ENCODE results near the gene ARHGAP18.

Gene ARHGAP18

GRCh38 chr6:129701721-129702455 is 8.1 kb downstream of the ARHGAP18 start:
- no peak for DNase-seq (ENCODE audit: low read depth)

DNA sequence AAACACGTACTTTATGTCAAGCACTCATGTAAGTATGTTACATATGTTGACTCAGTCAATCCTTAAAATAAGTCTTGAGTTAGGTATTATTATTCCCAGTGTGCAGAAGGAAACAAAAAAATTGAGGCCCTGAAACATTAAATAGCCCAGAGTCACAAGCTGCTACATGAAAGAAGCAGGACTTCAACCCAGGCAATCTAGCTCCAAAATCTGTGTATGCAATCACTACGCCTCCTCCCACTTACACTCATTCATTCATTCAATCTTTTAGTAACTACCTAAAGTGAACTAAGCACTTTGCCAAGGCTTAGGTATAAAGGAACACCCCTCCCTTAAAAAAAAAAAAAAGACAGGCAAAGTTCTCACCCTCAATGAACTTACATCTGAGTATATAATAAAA is 9.3 kb downstream of the ARHGAP18 start:
- H3K4me3 ChIP-seq (ENCODE audit: low read depth, low read length): no peak overlapping the region
- TF ChIP-seq, protein P1, sequence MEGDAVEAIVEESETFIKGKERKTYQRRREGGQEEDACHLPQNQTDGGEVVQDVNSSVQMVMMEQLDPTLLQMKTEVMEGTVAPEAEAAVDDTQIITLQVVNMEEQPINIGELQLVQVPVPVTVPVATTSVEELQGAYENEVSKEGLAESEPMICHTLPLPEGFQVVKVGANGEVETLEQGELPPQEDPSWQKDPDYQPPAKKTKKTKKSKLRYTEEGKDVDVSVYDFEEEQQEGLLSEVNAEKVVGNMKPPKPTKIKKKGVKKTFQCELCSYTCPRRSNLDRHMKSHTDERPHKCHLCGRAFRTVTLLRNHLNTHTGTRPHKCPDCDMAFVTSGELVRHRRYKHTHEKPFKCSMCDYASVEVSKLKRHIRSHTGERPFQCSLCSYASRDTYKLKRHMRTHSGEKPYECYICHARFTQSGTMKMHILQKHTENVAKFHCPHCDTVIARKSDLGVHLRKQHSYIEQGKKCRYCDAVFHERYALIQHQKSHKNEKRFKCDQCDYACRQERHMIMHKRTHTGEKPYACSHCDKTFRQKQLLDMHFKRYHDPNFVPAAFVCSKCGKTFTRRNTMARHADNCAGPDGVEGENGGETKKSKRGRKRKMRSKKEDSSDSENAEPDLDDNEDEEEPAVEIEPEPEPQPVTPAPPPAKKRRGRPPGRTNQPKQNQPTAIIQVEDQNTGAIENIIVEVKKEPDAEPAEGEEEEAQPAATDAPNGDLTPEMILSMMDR (IDR thresholded peaks at IDR 0.05; ENCODE audit: low read depth, low read length, missing control alignments): no peak
- DNase-seq (ENCODE audit: low read depth): no peak

More at GRCh38 chr6:129701721-129702455, 8.1 kb downstream of the ARHGAP18 start:
- TF ChIP-seq, protein P1 (IDR thresholded peaks at IDR 0.05; ENCODE audit: low read depth, low read length, missing control alignments): no peak
- H3K4me3 ChIP-seq (ENCODE audit: low read depth, low read length): no peak overlapping the region

DNA sequence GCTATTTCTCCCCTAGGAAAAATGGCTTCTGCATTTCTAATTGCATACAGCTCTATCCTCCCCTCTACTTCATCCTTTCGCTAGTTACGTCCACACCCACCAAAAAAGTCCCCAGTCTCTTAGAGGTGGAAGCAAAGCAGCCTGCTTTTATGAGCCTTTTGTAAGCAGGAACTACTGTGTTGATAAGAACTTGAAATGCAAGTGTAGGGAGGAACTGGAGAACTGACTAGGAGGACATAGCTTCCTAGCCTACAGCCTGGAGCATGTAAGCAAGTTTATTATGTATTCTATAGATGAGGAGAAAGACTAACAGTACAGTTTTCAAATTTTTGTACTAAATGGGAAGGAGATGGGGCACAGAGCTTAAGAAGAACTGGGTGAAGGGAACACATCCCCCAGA is 10.3 kb downstream of the ARHGAP18 start:
- TF ChIP-seq, protein P1 (IDR thresholded peaks at IDR 0.05; ENCODE audit: low read depth, low read length, missing control alignments): no peak
- no peak overlapping the region for H3K4me3 ChIP-seq (ENCODE audit: low read depth, low read length)
- DNase-seq (ENCODE audit: low read depth): no peak

DNA sequence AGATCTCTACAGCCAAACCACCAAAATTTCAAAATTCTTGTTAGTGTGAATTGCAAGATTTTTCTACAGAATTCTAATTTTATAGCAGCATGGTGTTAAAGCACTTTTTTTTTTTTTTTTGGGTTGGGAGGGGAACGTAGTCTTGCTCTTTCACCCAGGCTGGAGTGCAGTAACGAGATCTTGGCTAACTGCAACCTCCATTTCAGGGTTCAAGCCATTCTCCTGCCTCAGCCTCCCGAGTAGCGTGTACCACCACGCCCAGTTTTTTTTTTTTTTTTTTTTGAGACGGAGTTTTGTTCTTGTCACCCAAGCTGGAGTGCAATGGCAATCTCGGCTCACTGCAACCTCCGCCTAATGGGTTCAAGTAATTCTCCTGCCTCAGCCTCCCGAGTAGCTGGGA is 11.5 kb downstream of the ARHGAP18 start:
- TF ChIP-seq, protein P1 (IDR thresholded peaks at IDR 0.05; ENCODE audit: low read depth, low read length, missing control alignments): no peak
- no peak overlapping the region for H3K4me3 ChIP-seq (ENCODE audit: low read depth, low read length)

GRCh38 chr6:129697788-129698187 is 12.2 kb downstream of the ARHGAP18 start:
- DNase-seq (ENCODE audit: low read depth): no peak
- H3K4me3 ChIP-seq (ENCODE audit: low read depth, low read length): no peak overlapping the region
- TF ChIP-seq, protein P1 (IDR thresholded peaks at IDR 0.05; ENCODE audit: low read depth, low read length, missing control alignments): no peak

More for the DNA sequence above, 11.5 kb downstream of the ARHGAP18 start:
- DNase-seq (ENCODE audit: low read depth): no peak

DNA sequence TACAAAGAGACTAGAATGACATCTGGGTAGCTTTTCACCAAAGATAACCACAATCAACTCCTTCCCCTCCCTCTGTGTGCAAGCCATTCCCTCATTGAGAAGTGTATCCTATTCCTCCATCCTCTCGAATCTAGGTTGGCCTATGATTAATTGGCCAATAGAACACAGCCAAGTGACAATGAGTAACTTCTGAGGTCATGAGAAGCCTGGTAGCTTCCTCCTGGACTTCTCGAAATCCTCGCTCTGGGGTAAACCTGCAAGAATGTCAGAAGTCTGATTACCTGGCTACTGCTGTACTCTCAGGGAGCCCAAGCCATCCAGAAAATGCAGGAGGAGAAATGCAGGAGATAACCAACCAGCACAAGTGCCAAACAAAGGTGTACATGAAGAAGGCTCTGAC is 13.1 kb downstream of the ARHGAP18 start:
- TF ChIP-seq, protein P1 (IDR thresholded peaks at IDR 0.05; ENCODE audit: low read depth, low read length, missing control alignments): no peak

GRCh38 chr6:129696028-129696418 is 14.0 kb downstream of the ARHGAP18 start:
- no peak for DNase-seq (ENCODE audit: low read depth)
- TF ChIP-seq, protein P1 (IDR thresholded peaks at IDR 0.05; ENCODE audit: low read depth, low read length, missing control alignments): no peak
- no peak overlapping the region for H3K4me3 ChIP-seq (ENCODE audit: low read depth, low read length)

More for the DNA sequence above, 13.1 kb downstream of the ARHGAP18 start:
- DNase-seq (ENCODE audit: low read depth): no peak
- no peak overlapping the region for H3K4me3 ChIP-seq (ENCODE audit: low read depth, low read length)
